ENCODE results near the gene PTS.

DNA sequence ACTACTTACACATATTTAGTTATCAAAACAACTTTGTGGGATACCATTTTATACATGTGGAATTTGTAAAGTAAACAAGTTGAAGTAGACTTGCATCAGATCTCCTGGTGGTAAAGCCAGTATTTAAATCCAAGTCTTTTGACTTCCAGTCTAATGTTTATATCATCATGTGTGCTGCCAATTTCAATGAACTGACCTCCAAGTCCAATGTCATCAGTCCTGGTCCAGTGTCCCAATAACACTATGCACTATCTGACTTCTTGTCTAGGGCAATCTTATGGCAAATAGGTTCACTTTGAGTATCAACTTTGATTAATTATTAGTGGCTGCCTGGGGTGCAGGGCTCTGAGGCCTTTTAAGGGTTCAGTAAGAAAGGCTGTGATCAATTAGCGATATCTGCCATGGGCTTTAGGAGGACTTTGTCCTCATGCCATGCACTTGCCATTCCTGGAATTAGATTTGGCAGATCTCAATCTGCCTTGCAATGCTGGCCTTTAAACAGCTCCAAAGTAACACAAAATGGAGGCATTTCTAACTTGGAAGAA, 9.6 kb upstream of the PTS start:
- TF ChIP-seq CSDC2 (CRISPR knock-in tag; IDR thresholded peaks at IDR 0.05) (no peak), ZFP30 (CRISPR knock-in tag; IDR thresholded peaks at IDR 0.05) (no peak)
- TF ChIP-seq, protein P1, sequence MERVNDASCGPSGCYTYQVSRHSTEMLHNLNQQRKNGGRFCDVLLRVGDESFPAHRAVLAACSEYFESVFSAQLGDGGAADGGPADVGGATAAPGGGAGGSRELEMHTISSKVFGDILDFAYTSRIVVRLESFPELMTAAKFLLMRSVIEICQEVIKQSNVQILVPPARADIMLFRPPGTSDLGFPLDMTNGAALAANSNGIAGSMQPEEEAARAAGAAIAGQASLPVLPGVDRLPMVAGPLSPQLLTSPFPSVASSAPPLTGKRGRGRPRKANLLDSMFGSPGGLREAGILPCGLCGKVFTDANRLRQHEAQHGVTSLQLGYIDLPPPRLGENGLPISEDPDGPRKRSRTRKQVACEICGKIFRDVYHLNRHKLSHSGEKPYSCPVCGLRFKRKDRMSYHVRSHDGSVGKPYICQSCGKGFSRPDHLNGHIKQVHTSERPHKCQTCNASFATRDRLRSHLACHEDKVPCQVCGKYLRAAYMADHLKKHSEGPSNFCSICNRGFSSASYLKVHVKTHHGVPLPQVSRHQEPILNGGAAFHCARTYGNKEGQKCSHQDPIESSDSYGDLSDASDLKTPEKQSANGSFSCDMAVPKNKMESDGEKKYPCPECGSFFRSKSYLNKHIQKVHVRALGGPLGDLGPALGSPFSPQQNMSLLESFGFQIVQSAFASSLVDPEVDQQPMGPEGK (CRISPR knock-in tag; IDR thresholded peaks at IDR 0.05; ENCODE audit: borderline replicate concordance) = no peak
